HEK293 (cell line): Measurements from ENCODE around the gene RFTN1.

Experiments used
- CTCF ChIA-PET: fragments of 350-600 bp; formaldehyde crosslinking; extraction: SDS; loops from one replicate; lab custom pipeline; 2021; ENCODE audit warnings: antibody characterized with exemption; lab: Yijun Ruan, JAX
- POLR2A ChIA-PET: fragments of 300-600 bp; formaldehyde crosslinking; extraction: SDS; loops from one replicate; lab custom pipeline; 2020; ENCODE audit warnings: antibody characterized with exemption, inconsistent platforms; lab: Yijun Ruan, JAX
- H3K27ac ChIP-seq: fragments of 200-500 bp; sonication (Bioruptor generic); 2 replicates; pipeline ENCODE4 v1.5.1; 2014; ENCODE audit warnings: low read depth, low read length, control low read depth, inconsistent platforms; ENCODE audit errors: extremely low read depth
- H3K36me3 ChIP-seq, 2 experiments: fragments of 200-500 bp in 1 of 2; sonication (Bioruptor generic) in 1 of 2; 1 replicate in 1 of 2; 2 replicates in 1 of 2; pipeline ENCODE4 v1.5.1; 2014 to 2017; ENCODE audit warnings: inconsistent platforms in 2 of 2, low read length in 2 of 2; ENCODE audit not compliant: control insufficient read depth in 2 of 2, insufficient read depth in 1 of 2
- H3K4me1 ChIP-seq: fragments of 200-500 bp; sonication (Bioruptor generic); 2 replicates; pipeline ENCODE4 v1.5.1; 2014; ENCODE audit warnings: mild to moderate bottlenecking, low read length, inconsistent platforms; ENCODE audit not compliant: control insufficient read depth, insufficient read depth
- H3K4me3 ChIP-seq: 2 replicates; pipeline ENCODE4 v1.5.1; 2011; ENCODE audit warnings: low read depth, mild to moderate bottlenecking, control low read depth, low read length, moderate library complexity
- H3K9me3 ChIP-seq: fragments of 200-500 bp; sonication (Bioruptor generic); 2 replicates; pipeline ENCODE4 v1.5.1; 2014; ENCODE audit warnings: low read depth, low read length, inconsistent platforms; ENCODE audit not compliant: control insufficient read depth, insufficient read depth
- PRDM10 ChIP-seq: fragments of 450-650 bp; formaldehyde crosslinking; IDR thresholded peaks from 2 replicates; pipeline ENCODE4 v1.5.1; 2016; ENCODE audit warnings: missing biosample characterization, missing genetic modification characterization
- REST ChIP-seq: fragments of 450-650 bp; formaldehyde crosslinking; IDR thresholded peaks from 2 replicates; pipeline ENCODE4 v1.5.1; 2016; ENCODE audit warnings: missing biosample characterization, missing genetic modification characterization
- TCF7L2 ChIP-seq: IDR thresholded peaks from 2 replicates; pipeline ENCODE4 v1.6.1; 2011; ENCODE audit warnings: low read depth, mild to moderate bottlenecking, inconsistent platforms, low read length, moderate library complexity, borderline replicate concordance
- ZNF112 ChIP-seq: fragments of 450-650 bp; formaldehyde crosslinking; IDR thresholded peaks from 2 replicates; pipeline ENCODE4 v1.5.0; 2017; ENCODE audit warnings: missing biosample characterization, missing genetic modification characterization
- ZNF138 ChIP-seq: fragments of 450-650 bp; formaldehyde crosslinking; IDR thresholded peaks from 2 replicates; pipeline ENCODE4 v1.5.1; 2016; ENCODE audit warnings: missing biosample characterization, missing genetic modification characterization, borderline replicate concordance
- ZNF140 ChIP-seq: fragments of 450-650 bp; formaldehyde crosslinking; IDR thresholded peaks from 2 replicates; pipeline ENCODE4 v1.5.1; 2016; ENCODE audit warnings: missing biosample characterization, missing genetic modification characterization
- ZNF184 ChIP-seq: fragments of 450-650 bp; IDR thresholded peaks from 2 replicates; pipeline ENCODE4 v1.5.1; 2018; ENCODE audit warnings: missing biosample characterization, mild to moderate bottlenecking, missing genetic modification characterization
- ZNF433 ChIP-seq: fragments of 450-650 bp; formaldehyde crosslinking; IDR thresholded peaks from 2 replicates; pipeline ENCODE4 v1.5.1; 2016; ENCODE audit warnings: missing biosample characterization, missing genetic modification characterization, low read depth
- ZNF501 ChIP-seq: fragments of 450-650 bp; formaldehyde crosslinking; IDR thresholded peaks from 2 replicates; pipeline ENCODE4 v1.5.1; 2016; ENCODE audit warnings: missing biosample characterization, missing genetic modification characterization
- ZNF514 ChIP-seq: fragments of 450-650 bp; formaldehyde crosslinking; IDR thresholded peaks from 2 replicates; pipeline ENCODE4 v1.5.1; 2016; ENCODE audit warnings: missing biosample characterization, missing genetic modification characterization
- ZNF558 ChIP-seq: fragments of 450-650 bp; formaldehyde crosslinking; IDR thresholded peaks from 2 replicates; pipeline ENCODE4 v1.5.1; 2016; ENCODE audit warnings: missing biosample characterization, missing genetic modification characterization
- ZNF639 ChIP-seq: fragments of 450-650 bp; formaldehyde crosslinking; IDR thresholded peaks from 2 replicates; pipeline ENCODE4 v1.5.1; 2016; ENCODE audit warnings: missing biosample characterization, missing genetic modification characterization
- ZNF645 ChIP-seq: fragments of 450-650 bp; formaldehyde crosslinking; IDR thresholded peaks from 2 replicates; pipeline ENCODE4; 2016; ENCODE audit warnings: missing biosample characterization, missing genetic modification characterization

The RFTN1 gene

GRCh38 chr3:16326724-16327349 lies 186.7 kb downstream of the RFTN1 start:
- peaks cover 0 to 36% of the 10 kb centered on the region in 2 experiments; a peak in 1 of 3 replicates for H3K36me3 ChIP-seq
- ChIA-PET POLR2A (no interaction called here), CTCF (no interaction called here)
- TF ChIP-seq ZNF433 (tag by site-specific recombination) (no peak), ZNF140 (tag by site-specific recombination) (no peak), ZNF645 (tag by site-specific recombination) (no peak), ZNF501 (tag by site-specific recombination) (no peak)
- no peaks in the 10 kb centered on the region for H3K9me3 ChIP-seq
- H3K27ac ChIP-seq, result no peak overlapping the region
- no peak overlapping the region for H3K4me3 ChIP-seq
- H3K4me1 ChIP-seq, result no peaks in the 10 kb centered on the region

- CTCF ChIA-PET, result no interaction called here
- POLR2A ChIA-PET, result no interaction called here
- H3K9me3 ChIP-seq, result no peaks in the 10 kb centered on the region
These were observed 187.6 kb downstream of the RFTN1 start for GRCh38 chr3:16325850-16326249.

GRCh38 chr3:16323737-16324136 lies 189.8 kb downstream of the RFTN1 start:
- Histone ChIP-seq H3K9me3 (no peaks in the 10 kb centered on the region), H3K4me1 (no peaks in the 10 kb centered on the region), H3K36me3 (peaks cover 0 to 58% of the 10 kb centered on the region in 2 experiments; a peak in 1 of 3 replicates), H3K27ac (no peak overlapping the region), H3K4me3 (no peak overlapping the region)
- ChIA-PET POLR2A (no interaction called here), CTCF (interaction anchor here (0.7 kb wide), 1 partner anchor 191 kb away, joined by 3 read pairs; no protein-coding TSS in a partner anchor)
- TF ChIP-seq ZNF558 (tag by site-specific recombination) (no peak), ZNF184 (no peak), TCF7L2 (no peak), REST (tag by site-specific recombination) (no peak)

More at GRCh38 chr3:16325850-16326249, 187.6 kb downstream of the RFTN1 start:
- Histone ChIP-seq H3K27ac (no peak overlapping the region), H3K4me1 (no peaks in the 10 kb centered on the region), H3K4me3 (no peak overlapping the region), H3K36me3 (peaks cover 0 to 46% of the 10 kb centered on the region in 2 experiments; a peak in 1 of 3 replicates)
- TF ChIP-seq ZNF138 (no peak), ZNF514 (tag by site-specific recombination) (no peak), PRDM10 (tag by site-specific recombination) (no peak), ZNF639 (no peak), ZNF112 (tag by site-specific recombination) (no peak)
